HG03039 (cell line): ENCODE measurements around the gene WIF1.

Experiments
- ATAC-seq: cut with Tn5 transposase; IDR thresholded peaks from one replicate; pipeline ENCODE4 v1.9.1; 2021; ENCODE audit warnings: mild to moderate bottlenecking, moderate library complexity; ENCODE audit not compliant: unreplicated experiment

The WIF1 gene

DNA sequence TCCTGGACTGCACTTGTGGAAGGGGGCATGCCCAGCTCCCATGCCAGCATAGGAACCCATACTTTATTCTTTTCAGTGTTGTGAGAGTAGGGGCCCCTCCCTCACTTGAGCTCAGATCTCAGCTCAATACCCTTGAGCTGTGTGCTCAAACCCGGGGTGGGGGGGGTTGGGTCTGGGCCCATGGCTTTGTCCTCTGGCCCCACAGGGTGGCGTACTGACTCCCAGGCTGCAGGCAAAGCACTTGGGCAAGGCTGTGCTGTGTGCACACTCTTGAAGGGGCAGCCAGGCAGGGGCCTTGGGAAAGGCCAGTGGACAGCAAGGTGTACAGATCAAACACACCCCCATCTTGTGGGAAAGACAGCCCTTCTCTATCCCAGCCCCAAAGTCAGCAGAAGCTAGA lies 81.8 kb downstream of the WIF1 start:
- ATAC-seq = no peak

- no peak for ATAC-seq
These were observed 96.0 kb downstream of the WIF1 start for GRCh38 chr12:65025136-65025535.

GRCh38 chr12:65023485-65023884 lies 97.6 kb downstream of the WIF1 start:
- no peak for ATAC-seq

- ATAC-seq = no peak
These were observed 98.1 kb downstream of the WIF1 start for GRCh38 chr12:65022960-65023359.

DNA sequence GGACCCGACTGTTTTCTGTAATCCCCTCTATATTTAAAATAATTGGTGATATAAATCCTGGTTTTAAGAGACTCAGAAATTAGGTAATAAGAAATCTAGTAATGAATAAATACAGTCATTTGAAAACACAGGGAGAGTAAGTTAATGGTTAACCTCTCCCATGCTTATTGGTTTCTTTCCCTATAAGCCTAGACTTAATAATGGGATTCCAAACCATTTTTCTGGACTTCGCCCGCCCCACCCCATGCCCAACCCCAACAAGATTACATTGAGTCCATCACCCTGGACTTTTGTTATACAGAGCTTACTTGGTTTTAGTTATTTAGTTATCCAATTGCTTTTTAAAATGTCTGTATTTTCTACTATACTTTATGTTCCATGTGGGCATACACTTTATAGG lies 98.7 kb downstream of the WIF1 start:
- no peak for ATAC-seq

- ATAC-seq = no peak
These were observed 101.3 kb downstream of the WIF1 start for GRCh38 chr12:65019696-65020234.

DNA sequence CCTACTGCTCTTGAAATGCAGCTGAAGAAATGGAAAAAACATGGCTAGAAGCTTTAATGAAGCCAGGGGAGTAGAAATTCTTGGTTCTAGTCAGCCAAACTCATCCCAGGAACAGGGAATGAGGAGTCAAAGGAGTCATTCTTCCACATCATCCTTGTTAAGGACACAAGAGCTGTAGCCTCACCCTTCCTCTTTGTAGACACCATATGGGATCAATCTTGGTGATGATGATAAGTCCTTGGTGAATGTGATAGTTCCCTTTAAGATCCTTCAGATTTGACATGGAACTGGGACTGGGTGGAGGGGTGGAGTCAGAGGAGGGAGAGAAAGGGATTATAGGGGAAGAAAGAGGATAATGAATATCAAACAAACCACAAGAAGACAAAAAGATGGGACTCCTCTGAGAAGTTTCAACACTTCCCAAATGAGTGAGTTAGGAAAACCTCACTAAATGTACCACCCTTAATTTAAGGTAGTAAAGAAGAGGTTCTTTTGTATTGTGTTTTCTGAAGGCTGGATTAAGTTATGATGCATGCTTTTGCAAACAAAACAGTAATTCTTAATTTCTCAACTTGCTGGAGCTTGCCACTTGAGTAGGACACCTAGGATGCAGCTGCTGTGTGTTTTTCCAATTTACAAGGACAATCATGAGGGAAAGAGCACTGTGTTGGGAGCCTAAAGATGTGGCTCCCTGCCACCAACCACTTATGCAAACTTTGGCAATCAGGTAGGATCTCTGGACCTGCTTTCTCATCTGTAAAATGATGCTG lies 104.0 kb downstream of the WIF1 start:
- no peak for ATAC-seq

DNA sequence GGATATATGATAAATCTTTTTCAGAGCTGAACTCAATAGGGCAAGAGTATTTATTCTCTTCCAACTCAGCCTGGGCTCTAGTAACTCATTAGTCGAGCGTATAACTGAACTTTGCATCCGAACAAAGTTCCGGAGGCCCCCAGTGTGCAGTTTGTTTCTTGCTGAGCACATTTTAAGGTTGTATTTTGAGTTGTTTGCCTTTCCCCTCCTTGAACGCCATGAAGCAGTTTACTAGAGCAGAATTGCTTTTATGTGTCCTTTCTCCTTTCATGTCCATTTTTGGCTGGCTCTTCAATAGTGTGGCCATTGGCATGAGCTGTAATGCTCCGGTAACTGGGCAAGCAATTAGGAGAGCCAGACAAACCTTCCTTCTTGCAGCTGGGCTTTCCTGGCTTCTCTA lies 105.3 kb downstream of the WIF1 start:
- ATAC-seq = no peak

DNA sequence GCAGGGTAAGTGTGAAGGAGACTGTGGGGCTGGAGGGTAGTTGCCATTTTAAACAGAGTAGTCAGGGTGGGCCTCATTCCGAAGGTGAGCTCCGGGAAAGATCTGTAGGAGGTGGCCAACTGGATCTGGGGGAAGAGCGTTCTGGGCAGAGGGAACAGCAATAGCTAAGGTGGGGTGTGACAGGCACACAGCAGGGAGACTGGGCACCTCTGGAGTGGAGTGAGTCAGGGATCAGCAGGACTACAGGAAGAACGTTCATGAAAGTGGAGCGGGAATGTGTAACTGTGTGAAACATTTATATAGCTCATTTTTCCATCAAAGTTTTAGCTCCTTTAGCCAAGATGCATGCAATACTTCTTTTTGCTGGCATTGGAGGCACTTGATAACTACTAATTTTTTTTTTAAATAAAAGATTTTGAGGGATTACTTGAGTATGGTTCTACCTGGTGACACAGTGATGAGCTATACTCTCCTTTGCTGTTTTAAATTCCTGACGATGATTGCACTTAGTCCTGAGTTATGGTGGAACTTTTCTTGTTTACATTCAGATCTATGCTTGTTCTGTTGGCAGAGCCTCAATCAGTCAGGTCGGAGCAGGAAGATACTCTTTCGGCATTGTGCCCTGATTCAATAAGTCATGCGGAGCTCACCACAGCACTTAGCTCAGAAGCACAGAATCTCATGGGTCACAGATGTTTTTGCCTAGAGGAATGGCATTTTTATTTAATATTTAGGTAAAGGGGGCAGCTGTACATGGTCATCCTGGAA lies 106.4 kb downstream of the WIF1 start:
- no peak for ATAC-seq

- ATAC-seq = no peak
These were observed 110.7 kb downstream of the WIF1 start for GRCh38 chr12:65010437-65010836.

GRCh38 chr12:65005716-65006115 lies 115.4 kb downstream of the WIF1 start:
- ATAC-seq = no peak

DNA sequence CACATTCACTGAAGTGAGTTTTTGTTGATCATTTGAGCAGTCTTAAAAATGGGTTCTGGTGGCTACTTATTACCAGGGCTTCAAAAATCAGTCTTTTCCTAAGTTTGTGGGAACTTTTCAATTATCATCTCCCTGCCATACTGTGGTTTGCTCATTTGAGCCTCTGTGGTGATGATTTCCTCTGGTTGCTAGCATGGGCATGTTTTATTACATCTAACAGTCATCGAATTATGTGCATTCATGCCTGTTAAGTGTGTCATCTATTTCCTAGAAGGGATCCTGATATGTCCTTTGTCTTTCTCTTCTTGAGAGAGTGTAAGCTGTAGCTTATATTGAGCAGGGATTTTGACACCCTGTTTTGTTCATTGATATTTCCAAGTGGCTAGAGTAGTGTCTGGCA lies 116.8 kb downstream of the WIF1 start:
- no peak for ATAC-seq
